HepG2 (cell line): ENCODE results near the gene DYNLL2. TPM values are rescaled to one million over a fixed set of nuclear protein-coding genes. Genes with fewer than 3 reads are reported as not detected.

Experiments
- CCAR2 ChIP-seq: fragments of 200-400 bp; formaldehyde crosslinking; optimal IDR thresholded peaks from 2 replicates; pipeline ENCODE3; 2018; ENCODE audit warnings: low read depth, mild to moderate bottlenecking, low read length, moderate library complexity
- CREM ChIP-seq, 2 experiments: sonication (generic) in 1 of 2; formaldehyde crosslinking in 1 of 2; IDR thresholded peaks; 2 replicates each; pipeline versions ENCODE4 v1.4.0 to v1.6.1; 2016 to 2020; ENCODE audit warnings: antibody characterized with exemption in 1 of 2, mild to moderate bottlenecking in 1 of 2, missing genetic modification reagents in 1 of 2
- ELF3 ChIP-seq: IDR thresholded peaks from 2 replicates; pipeline ENCODE4 v1.6.1; 2016; ENCODE audit warnings: missing genetic modification reagents, missing compliant biosample characterization
- HOXA3 ChIP-seq: sonication (generic); formaldehyde crosslinking; IDR thresholded peaks from 2 replicates; pipeline ENCODE4 v1.5.0; 2020; ENCODE audit warnings: missing genetic modification reagents
- HOXA9 ChIP-seq: sonication (generic); formaldehyde crosslinking; IDR thresholded peaks from 2 replicates; pipeline ENCODE4 v1.8.1; 2022; ENCODE audit warnings: missing genetic modification reagents, mild to moderate bottlenecking, moderate library complexity, borderline replicate concordance
- KLF9 ChIP-seq: IDR thresholded peaks from 2 replicates; pipeline ENCODE4 v1.6.1; 2016; ENCODE audit warnings: low read depth
- MEIS1 ChIP-seq: sonication (generic); formaldehyde crosslinking; IDR thresholded peaks from 2 replicates; pipeline ENCODE4 v1.9.0; 2021; ENCODE audit warnings: mild to moderate bottlenecking, missing genetic modification reagents, moderate library complexity, borderline replicate concordance
- MXD4 ChIP-seq: IDR thresholded peaks from 2 replicates; pipeline ENCODE4 v1.6.1; 2016; ENCODE audit warnings: mild to moderate bottlenecking, missing biosample characterization, missing genetic modification reagents
- NAIF1 ChIP-seq: sonication (generic); formaldehyde crosslinking; IDR thresholded peaks from 2 replicates; pipeline ENCODE4 v1.5.0; 2020; ENCODE audit warnings: mild to moderate bottlenecking, missing genetic modification reagents, borderline replicate concordance
- POLR2G ChIP-seq: fragments of 200-400 bp; formaldehyde crosslinking; IDR thresholded peaks from 2 replicates; pipeline ENCODE4 v1.6.1; 2018; ENCODE audit warnings: mild to moderate bottlenecking, low read depth, low read length, moderate library complexity
- SETDB1 ChIP-seq: sonication (generic); formaldehyde crosslinking; IDR thresholded peaks from 2 replicates; pipeline ENCODE4 v1.5.1; 2020; ENCODE audit warnings: missing genetic modification reagents, mild to moderate bottlenecking, borderline replicate concordance
- SUZ12 ChIP-seq: fragments of 150-350 bp; IDR thresholded peaks from 2 replicates; pipeline ENCODE4 v1.6.1; 2014; ENCODE audit warnings: low read depth, low read length
- U2AF2 ChIP-seq: fragments of 200-400 bp; formaldehyde crosslinking; IDR thresholded peaks from 2 replicates; pipeline ENCODE4 v1.6.1; 2017; ENCODE audit warnings: low read depth, mild to moderate bottlenecking, low read length
- ZBTB39 ChIP-seq: sonication (generic); formaldehyde crosslinking; IDR thresholded peaks from 2 replicates; pipeline ENCODE4 v1.5.0; 2020; ENCODE audit warnings: missing genetic modification reagents
- ZBTB49 ChIP-seq: sonication (generic); formaldehyde crosslinking; IDR thresholded peaks from 2 replicates; pipeline ENCODE4 v1.4.0; 2020; ENCODE audit warnings: missing genetic modification reagents, borderline replicate concordance
- ZFYVE20 ChIP-seq: sonication (generic); formaldehyde crosslinking; IDR thresholded peaks from 2 replicates; pipeline ENCODE4 v1.8.0; 2023; ENCODE audit warnings: low read depth, mild to moderate bottlenecking, moderate library complexity, missing genetic modification reagents, borderline replicate concordance
- ZNF12 ChIP-seq: sonication (generic); formaldehyde crosslinking; IDR thresholded peaks from 2 replicates; pipeline ENCODE4 v1.5.0; 2020; ENCODE audit warnings: missing genetic modification reagents
- ZNF275 ChIP-seq: sonication (generic); formaldehyde crosslinking; IDR thresholded peaks from 2 replicates; pipeline ENCODE4 v1.8.0; 2022; ENCODE audit warnings: missing genetic modification reagents, mild to moderate bottlenecking, inconsistent platforms, borderline replicate concordance
- ZNF367 ChIP-seq: sonication (generic); formaldehyde crosslinking; IDR thresholded peaks from 2 replicates; pipeline ENCODE4 v1.4.0; 2020; ENCODE audit warnings: missing genetic modification reagents, borderline replicate concordance
- ZNF451 ChIP-seq: sonication (generic); formaldehyde crosslinking; IDR thresholded peaks from 2 replicates; pipeline ENCODE4 v1.5.0; 2020; ENCODE audit warnings: mild to moderate bottlenecking, missing genetic modification reagents
- ZNF558 ChIP-seq: sonication (generic); formaldehyde crosslinking; IDR thresholded peaks from 2 replicates; pipeline ENCODE4 v1.9.0; 2022; ENCODE audit warnings: mild to moderate bottlenecking, missing genetic modification reagents, borderline replicate concordance
- ZNF674 ChIP-seq: sonication (generic); formaldehyde crosslinking; IDR thresholded peaks from 2 replicates; pipeline ENCODE4 v1.5.0; 2020; ENCODE audit warnings: low read depth, mild to moderate bottlenecking, missing genetic modification reagents
- polyA plus RNA-seq, 8 experiments: library from polyadenylated mRNA; depleted of rRNA in 3 of 8; stranded (reverse) in 7 of 8; unstranded in 1 of 8; fragments of >200 nt; fragmentation: Illumina TruSeq in 4 of 8; extraction: Trizol in 4 of 8; gene quantifications; 2 replicates each; pipeline versions ENCODE4 v1.2.1 to v1.2.3, GENCODE V29; 2011 to 2016; ENCODE audit warnings: low read depth in 4 of 8, missing spikeins in 1 of 8, mixed read lengths in 1 of 8; ENCODE audit not compliant: insufficient read depth in 1 of 8
- total RNA-seq, 5 experiments: library from RNA; depleted of rRNA; stranded (reverse); fragments of >200 nt; fragmentation: Illumina TruSeq; extraction: Trizol; gene quantifications; 2 replicates each; pipeline ENCODE4 v1.2.3, GENCODE V29; 2016; ENCODE audit warnings: low read depth in 1 of 5
- TF ChIP-seq, protein P1 (sequence below): sonication (generic); formaldehyde crosslinking; IDR thresholded peaks from 2 replicates; pipeline ENCODE4 v1.4.0; 2020; ENCODE audit warnings: missing genetic modification reagents, mild to moderate bottlenecking, borderline replicate concordance

Gene DYNLL2
- total and polyA plus RNA-seq, 2 of the 13 experiments (the other 11 are each of a cell fraction or from before 2014, with no cell fraction given) = 9.5 to 29.0 TPM

- TF ChIP-seq ZNF558 (CRISPR knock-in tag) (0 out of 2 replicates have a peak, but pooled peaks have one; percentile 22), HOXA9 (peak; percentile 64; the same call in 1 of the 2 replicates), ZBTB39 (CRISPR knock-in tag) (no peak), ZBTB49 (peak; percentile 91; the same call in 1 of the 2 replicates), ZNF12 (peak; percentile 74; the same call in 1 of the 2 replicates), MEIS1 (CRISPR knock-in tag) (no peak), ZNF367 (CRISPR knock-in tag) (no peak; the same call in 1 of the 2 replicates), SETDB1 (CRISPR knock-in tag) (no peak), CREM (IDR thresholded peaks at IDR 0.05) (no peak), CREM (CRISPR knock-in tag; IDR thresholded peaks at IDR 0.05) (no peak), U2AF2 (no peak), KLF9 (CRISPR knock-in tag) (0 out of 2 replicates have a peak, but pooled peaks have one; percentile 59), ZNF275 (CRISPR knock-in tag) (no peak), SUZ12 (no peak), ZFYVE20 (CRISPR knock-in tag) (no peak), NAIF1 (CRISPR knock-in tag) (no peak), HOXA3 (CRISPR knock-in tag) (no peak), ELF3 (CRISPR knock-in tag) (peak; percentile 67), ZNF674 (CRISPR knock-in tag) (no peak), ZNF451 (CRISPR knock-in tag) (0 out of 2 replicates have a peak, but pooled peaks have one; percentile 30), CCAR2 (no peak), POLR2G (no peak), MXD4 (CRISPR knock-in tag) (peak; percentile 66; the same call in 1 of the 2 replicates)
- TF ChIP-seq, protein P1, sequence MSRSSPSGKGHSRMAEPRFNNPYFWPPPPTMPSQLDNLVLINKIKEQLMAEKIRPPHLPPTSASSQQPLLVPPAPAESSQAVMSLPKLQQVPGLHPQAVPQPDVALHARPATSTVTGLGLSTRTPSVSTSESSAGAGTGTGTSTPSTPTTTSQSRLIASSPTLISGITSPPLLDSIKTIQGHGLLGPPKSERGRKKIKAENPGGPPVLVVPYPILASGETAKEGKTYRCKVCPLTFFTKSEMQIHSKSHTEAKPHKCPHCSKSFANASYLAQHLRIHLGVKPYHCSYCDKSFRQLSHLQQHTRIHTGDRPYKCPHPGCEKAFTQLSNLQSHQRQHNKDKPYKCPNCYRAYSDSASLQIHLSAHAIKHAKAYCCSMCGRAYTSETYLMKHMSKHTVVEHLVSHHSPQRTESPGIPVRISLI (CRISPR knock-in tag) = no peak
Measured at GRCh38 chr17:58120195-58120822, 37.1 kb downstream of the DYNLL2 start (continued).
